GM12892 (cell line): ENCODE measurements around the gene IPO11.

ENCODE experiments used
- DNase-seq: peaks from one replicate; pipeline ENCODE4 v3.0.0; 2011; ENCODE audit not compliant: insufficient read length
- FAIRE-seq: peaks from 2 replicates; lab custom pipeline; 2011; peaks lifted over from hg19 to GRCh38; lab: Jason Lieb, UNC
- POLR2A ChIP-seq: IDR thresholded peaks from 2 replicates; pipeline ENCODE4 v1.6.1; 2011; ENCODE audit warnings: low read depth, low read length, control low read depth
- POLR2AphosphoS5 ChIP-seq: IDR thresholded peaks from 2 replicates; pipeline ENCODE4 v1.6.1; 2011; ENCODE audit warnings: low read depth, low read length, control low read depth
- TAF1 ChIP-seq: IDR thresholded peaks from 2 replicates; pipeline ENCODE4 v1.6.1; 2011; ENCODE audit warnings: low read depth, mild to moderate bottlenecking, control low read depth, low read length, borderline replicate concordance

Gene IPO11

GRCh38 chr5:62578540-62578939, 166.0 kb downstream of the IPO11 start, which contains the start of gene LRRC70:
Gene LRRC70, plus strand, starts transcription at chr5:62578819. Its CDS starts 620 bp downstream, at chr5:62579439.
- peak; percentile 5 for FAIRE-seq
- no peak for DNase-seq

GRCh38 chr5:62579761-62580160, 167.2 kb downstream of the IPO11 start:
- DNase-seq (no peak), FAIRE-seq (no peak)
- TF ChIP-seq POLR2AphosphoS5 (no peak), POLR2A (no peak), TAF1 (no peak)

More at GRCh38 chr5:62578540-62578939, 166.0 kb downstream of the IPO11 start, which contains the start of gene LRRC70:
- no peak for TF ChIP-seq TAF1
- no peak for TF ChIP-seq POLR2A
- no peak for TF ChIP-seq POLR2AphosphoS5

DNA sequence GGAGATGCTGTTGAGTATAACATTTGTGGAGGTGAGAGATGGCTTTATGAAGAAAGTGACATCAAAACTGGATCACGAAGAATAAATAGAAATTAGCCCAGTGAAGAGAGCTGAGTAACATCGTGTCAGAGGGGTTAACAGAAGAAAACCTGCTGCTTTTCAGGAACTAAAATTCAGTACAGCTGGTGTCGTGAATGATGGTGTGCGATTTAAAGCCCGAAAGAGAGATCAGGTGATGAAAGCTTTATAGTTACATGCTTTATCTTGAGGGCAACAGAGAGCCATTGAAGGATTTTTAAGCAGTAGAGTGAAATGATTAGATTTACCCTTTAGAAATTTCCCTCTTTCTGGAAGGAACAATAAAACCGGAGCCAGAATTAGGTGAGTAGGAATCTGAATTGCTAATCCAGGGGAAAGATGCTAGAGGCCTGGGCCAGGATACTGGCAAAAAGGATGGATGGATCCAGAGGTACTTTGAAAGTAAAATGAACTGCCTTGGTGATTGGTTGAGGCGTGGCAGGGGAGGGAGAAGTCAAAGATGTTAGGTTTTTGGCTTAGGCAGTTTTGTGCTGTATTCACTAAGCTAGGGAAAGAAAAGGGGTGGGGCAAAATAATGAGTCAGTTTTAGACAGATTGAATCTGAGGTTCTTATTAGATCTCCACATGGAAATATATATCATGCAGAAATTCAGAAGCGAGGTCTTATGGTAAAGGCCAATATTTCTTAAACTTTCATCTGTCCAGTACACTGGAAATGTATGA, 169.5 kb downstream of the IPO11 start:
- TF ChIP-seq TAF1 (no peak), POLR2A (no peak), POLR2AphosphoS5 (no peak)
- FAIRE-seq, result no peak
- DNase-seq, result no peak

- TF ChIP-seq TAF1 (no peak), POLR2AphosphoS5 (no peak), POLR2A (no peak)
- DNase-seq (no peak), FAIRE-seq (no peak)
These were observed 171.8 kb downstream of the IPO11 start for GRCh38 chr5:62584391-62584790.

DNA sequence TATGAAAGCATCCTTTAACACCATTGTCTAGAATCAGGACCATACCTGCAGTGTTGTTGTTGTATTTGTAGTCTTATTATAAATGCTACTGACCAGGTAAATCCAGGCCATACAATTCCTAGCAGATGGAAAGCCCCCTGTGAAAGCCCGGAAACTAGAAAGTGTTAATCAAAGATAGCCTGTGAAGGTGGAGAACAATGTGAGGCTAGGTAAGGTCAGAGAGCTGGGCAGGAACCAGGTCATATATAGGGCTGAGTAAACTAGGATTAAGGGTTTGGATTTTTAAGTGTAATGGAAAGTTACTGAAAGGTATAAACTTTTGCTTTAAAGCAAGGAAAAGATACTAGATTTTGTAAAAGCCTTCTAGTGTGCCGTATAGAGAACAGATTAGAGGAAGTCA, 172.7 kb downstream of the IPO11 start:
- no peak for DNase-seq
- no peak for TF ChIP-seq TAF1
- TF ChIP-seq POLR2A, result no peak
- no peak for TF ChIP-seq POLR2AphosphoS5
- FAIRE-seq, result no peak

- FAIRE-seq (no peak), DNase-seq (no peak)
- TF ChIP-seq TAF1 (no peak), POLR2A (no peak), POLR2AphosphoS5 (no peak)
These were observed 173.2 kb downstream of the IPO11 start for GRCh38 chr5:62585751-62586150.

- peak; percentile 56 for FAIRE-seq
- no peak for TF ChIP-seq POLR2A
- TF ChIP-seq TAF1, result no peak
- TF ChIP-seq POLR2AphosphoS5, result no peak
- DNase-seq, result no peak
These were observed 175.2 kb downstream of the IPO11 start for GRCh38 chr5:62587737-62588136.

DNA sequence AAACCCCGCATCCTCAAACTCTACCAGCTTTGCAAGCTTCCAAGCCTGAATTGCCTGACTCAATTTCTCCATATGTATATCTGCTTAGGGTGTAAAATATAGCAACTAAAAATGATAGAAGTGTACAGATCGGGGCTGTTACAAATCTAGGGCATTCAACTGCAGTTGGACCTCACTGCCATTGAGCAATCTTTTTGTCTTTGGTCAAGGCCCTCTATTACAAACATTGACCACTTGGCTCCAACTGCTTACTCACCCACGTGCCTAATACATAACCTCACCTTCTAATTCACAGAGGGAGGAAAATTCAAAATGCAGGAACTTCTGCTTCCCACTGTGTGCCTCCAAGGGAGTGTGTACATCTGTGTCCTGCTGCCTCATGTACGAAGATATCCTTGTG, 176.1 kb downstream of the IPO11 start:
- FAIRE-seq (no peak), DNase-seq (no peak)
- TF ChIP-seq TAF1 (no peak), POLR2A (no peak), POLR2AphosphoS5 (no peak)

- DNase-seq (no peak), FAIRE-seq (no peak)
- TF ChIP-seq POLR2A, result no peak
- TF ChIP-seq TAF1, result no peak
- no peak for TF ChIP-seq POLR2AphosphoS5
These were observed 176.9 kb downstream of the IPO11 start for GRCh38 chr5:62589504-62589903.

- no peak for FAIRE-seq
- DNase-seq, result no peak
These were observed 177.8 kb downstream of the IPO11 start for GRCh38 chr5:62590387-62590786.

GRCh38 chr5:62592558-62592957, 180.0 kb downstream of the IPO11 start:
- TF ChIP-seq POLR2AphosphoS5, result no peak
- TF ChIP-seq TAF1, result no peak
- no peak for TF ChIP-seq POLR2A
- no peak for DNase-seq
- FAIRE-seq, result no peak

More at GRCh38 chr5:62590387-62590786, 177.8 kb downstream of the IPO11 start:
- TF ChIP-seq TAF1, result no peak
- TF ChIP-seq POLR2A, result no peak
- TF ChIP-seq POLR2AphosphoS5, result no peak

GRCh38 chr5:62593331-62593730, 180.8 kb downstream of the IPO11 start:
- DNase-seq (no peak), FAIRE-seq (no peak)
- TF ChIP-seq POLR2AphosphoS5, result no peak
- TF ChIP-seq POLR2A, result no peak
- no peak for TF ChIP-seq TAF1
